ENCODE results near the gene XPR1.

XPR1 gene

DNA sequence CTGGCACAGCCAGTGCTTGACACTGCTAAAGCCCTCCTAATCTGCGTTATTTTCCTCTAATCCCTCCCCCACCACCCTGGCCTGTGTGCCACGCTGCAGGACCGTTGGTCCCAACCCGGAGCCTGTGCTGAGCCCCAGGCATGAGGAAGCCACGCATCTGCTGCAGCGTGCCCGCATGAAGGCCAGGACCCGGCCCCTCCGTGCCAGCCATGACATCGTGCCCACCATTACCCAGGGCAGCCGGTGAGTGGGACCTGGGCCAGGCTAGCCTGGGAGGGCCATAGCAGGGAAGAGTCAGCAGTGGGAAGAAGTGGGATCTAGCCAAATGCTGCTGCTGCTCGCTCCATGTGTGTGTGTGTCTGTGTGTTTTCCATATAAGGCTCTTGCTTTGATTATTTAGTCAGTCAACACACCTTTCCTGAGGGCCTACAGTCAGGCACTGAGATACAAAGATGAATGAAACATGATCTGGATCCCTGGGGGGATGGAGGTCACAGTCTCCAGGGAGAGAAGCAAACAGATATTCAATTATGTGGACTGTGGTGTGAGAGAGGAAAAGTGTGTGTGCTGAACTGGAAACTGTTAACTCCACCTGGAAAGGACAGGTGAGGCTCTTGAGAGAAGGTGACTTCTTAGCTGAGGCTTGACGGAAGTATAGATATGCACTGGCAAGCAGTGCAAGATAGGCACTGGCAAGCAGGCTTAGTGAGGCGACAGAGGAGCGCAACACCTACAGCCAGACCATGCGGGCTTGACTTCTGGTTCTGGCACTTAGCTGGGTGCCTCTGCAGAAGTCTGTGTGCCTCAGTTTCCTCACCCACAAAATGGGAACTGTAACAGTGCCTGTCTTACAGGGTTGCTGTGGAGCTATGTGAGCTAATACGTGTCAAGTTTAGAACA lies 296.8 kb downstream of the XPR1 start:
- Histone ChIP-seq H3K36me3 (ENCODE audit: insufficient read depth, low read length) (peaks cover 12% of the 10 kb centered on the region), H3K27ac (ENCODE audit: low read depth, low read length) (peak overlapping the region; percentile 88), H3K9ac (ENCODE audit: low read length) (no peak overlapping the region), H3K4me1 (ENCODE audit: insufficient read depth, low read length) (peaks cover 51% of the 10 kb centered on the region), H3K27me3 (ENCODE audit: control insufficient read depth in 1 of 2, insufficient read depth in 2 of 2, low read length in 2 of 2) (no peaks in the 10 kb centered on the region), H3K4me3 (ENCODE audit: low read depth in 1 of 2, low read length in 2 of 2) (no peak overlapping the region), H3K9me3 (ENCODE audit: low read length) (no peaks in the 10 kb centered on the region)

DNA sequence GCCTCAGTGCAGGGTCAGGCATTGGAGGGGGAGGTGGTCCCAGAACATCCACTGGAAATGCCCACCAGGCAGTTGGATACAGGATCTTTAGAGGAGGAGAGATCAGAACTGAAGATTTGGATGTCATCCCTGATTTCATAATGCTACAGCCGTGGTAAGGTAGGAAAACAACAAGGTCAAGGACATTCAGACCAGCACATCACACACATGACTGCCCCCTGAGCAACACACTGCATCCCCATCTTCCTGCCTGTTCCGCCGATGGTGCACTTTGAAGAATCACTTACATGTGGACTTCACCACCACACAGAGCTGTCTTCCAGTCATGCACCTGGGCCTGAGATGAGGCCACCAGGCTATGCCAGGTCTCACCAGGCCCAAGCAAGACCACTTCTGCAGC lies 297.6 kb downstream of the XPR1 start:
- Histone ChIP-seq H3K9me3 (ENCODE audit: low read length) (no peaks in the 10 kb centered on the region), H3K4me1 (ENCODE audit: insufficient read depth, low read length) (peaks cover 51% of the 10 kb centered on the region), H3K27me3 (ENCODE audit: control insufficient read depth in 1 of 2, insufficient read depth in 2 of 2, low read length in 2 of 2) (no peaks in the 10 kb centered on the region), H3K4me3 (ENCODE audit: low read depth in 1 of 2, low read length in 2 of 2) (no peak overlapping the region), H3K27ac (ENCODE audit: low read depth, low read length) (peak overlapping the region; percentile 35), H3K36me3 (ENCODE audit: insufficient read depth, low read length) (peaks cover 12% of the 10 kb centered on the region), H3K9ac (ENCODE audit: low read length) (no peak overlapping the region)

DNA sequence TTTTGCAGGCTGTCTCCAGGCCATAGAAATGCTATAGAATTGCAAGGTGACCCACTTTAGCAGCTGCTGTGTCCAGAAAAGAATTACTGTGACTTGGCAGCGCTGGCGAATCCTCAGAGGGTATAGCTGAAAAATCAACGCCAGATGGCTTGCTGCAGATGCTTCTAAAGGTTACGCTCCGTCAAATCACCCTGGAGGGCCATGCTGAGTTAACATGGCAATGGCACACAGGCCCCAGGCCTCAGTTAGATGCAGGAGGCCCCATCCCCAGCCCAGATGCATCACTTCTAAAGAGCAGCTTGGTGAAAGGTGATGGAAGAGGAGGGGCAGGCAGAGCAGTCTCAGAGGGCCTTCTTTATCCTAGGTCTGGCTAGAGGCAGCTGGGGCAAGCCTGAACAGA lies 298.9 kb downstream of the XPR1 start:
- no peak overlapping the region for H3K4me3 ChIP-seq (ENCODE audit: low read depth in 1 of 2, low read length in 2 of 2)
- no peaks in the 10 kb centered on the region for H3K9me3 ChIP-seq (ENCODE audit: low read length)
- H3K4me1 ChIP-seq (ENCODE audit: insufficient read depth, low read length): peaks cover 42% of the 10 kb centered on the region
- peaks cover 16% of the 10 kb centered on the region for H3K36me3 ChIP-seq (ENCODE audit: insufficient read depth, low read length)
- no peak overlapping the region for H3K27ac ChIP-seq (ENCODE audit: low read depth, low read length)
- no peak overlapping the region for H3K9ac ChIP-seq (ENCODE audit: low read length)
- no peaks in the 10 kb centered on the region for H3K27me3 ChIP-seq (ENCODE audit: control insufficient read depth in 1 of 2, insufficient read depth in 2 of 2, low read length in 2 of 2)

DNA sequence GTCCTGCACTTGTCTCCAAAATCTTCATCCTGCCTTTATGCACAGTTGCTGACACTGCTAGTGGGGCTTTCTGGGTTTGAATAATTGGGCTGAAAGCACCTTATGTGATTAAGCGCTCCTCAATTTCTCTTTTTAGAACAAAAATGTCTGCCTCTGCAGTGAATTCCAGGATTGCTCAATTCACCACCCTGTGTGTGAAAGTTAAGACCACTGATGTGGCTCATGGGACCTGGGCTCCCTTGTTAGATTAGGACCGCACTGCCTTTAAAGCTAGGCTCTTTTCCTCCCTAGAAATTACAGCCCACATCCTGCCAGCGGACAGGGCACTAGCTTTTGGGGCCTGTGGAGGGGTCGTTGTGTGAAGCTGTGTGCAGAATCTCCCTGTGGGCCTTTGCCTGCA lies 299.7 kb downstream of the XPR1 start:
- H3K9me3 ChIP-seq (ENCODE audit: low read length): no peaks in the 10 kb centered on the region
- no peak overlapping the region for H3K4me3 ChIP-seq (ENCODE audit: low read depth in 1 of 2, low read length in 2 of 2)
- peaks cover 34% of the 10 kb centered on the region for H3K4me1 ChIP-seq (ENCODE audit: insufficient read depth, low read length)
- H3K9ac ChIP-seq (ENCODE audit: low read length): no peak overlapping the region
- peaks cover 24% of the 10 kb centered on the region for H3K36me3 ChIP-seq (ENCODE audit: insufficient read depth, low read length)
- H3K27ac ChIP-seq (ENCODE audit: low read depth, low read length): no peak overlapping the region
- no peaks in the 10 kb centered on the region for H3K27me3 ChIP-seq (ENCODE audit: control insufficient read depth in 1 of 2, insufficient read depth in 2 of 2, low read length in 2 of 2)

DNA sequence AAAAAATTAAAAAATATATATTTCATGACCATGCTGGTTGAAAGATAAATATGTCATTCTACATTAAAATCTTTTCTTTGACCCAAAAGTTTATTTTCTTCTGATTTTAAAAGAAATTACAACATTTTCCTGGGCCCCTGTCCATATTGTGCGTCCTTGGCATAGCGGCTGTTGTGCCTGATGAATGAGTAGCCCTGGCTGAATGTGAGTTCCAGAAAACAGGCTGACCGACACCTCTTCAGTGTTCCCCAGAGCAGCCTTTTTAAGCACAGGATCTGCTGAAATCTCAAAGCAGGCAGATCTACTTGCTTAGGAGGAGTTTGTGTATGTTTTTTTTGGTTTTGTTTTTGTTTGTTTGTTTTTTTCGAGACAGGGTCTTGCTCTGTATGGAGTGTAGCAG lies 300.6 kb downstream of the XPR1 start:
- Histone ChIP-seq H3K36me3 (ENCODE audit: insufficient read depth, low read length) (peaks cover 33% of the 10 kb centered on the region), H3K9ac (ENCODE audit: low read length) (no peak overlapping the region), H3K4me3 (ENCODE audit: low read depth in 1 of 2, low read length in 2 of 2) (no peak overlapping the region)

DNA sequence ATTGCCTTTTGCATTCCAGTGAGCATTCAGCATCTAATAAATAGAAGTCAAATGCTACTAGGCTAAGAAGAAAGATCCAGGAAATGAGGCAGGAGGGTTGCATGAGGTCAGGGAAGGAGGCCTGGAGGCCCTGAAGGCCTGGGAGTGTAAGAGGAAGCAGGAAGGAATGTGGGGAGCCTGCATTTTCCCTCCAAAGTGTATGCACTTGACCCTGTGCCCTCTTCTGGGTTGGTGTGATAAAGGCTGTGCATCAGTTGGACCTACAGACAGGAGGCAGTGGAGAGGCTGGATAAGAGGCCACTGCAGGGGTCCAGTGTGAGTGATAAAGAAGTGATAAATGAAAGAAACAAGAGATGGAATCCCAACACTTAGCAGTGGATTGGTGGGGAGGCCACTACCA lies 301.3 kb downstream of the XPR1 start:
- Histone ChIP-seq H3K27me3 (ENCODE audit: control insufficient read depth in 1 of 2, insufficient read depth in 2 of 2, low read length in 2 of 2) (no peaks in the 10 kb centered on the region), H3K4me3 (ENCODE audit: low read depth in 1 of 2, low read length in 2 of 2) (no peak overlapping the region), H3K27ac (ENCODE audit: low read depth, low read length) (no peak overlapping the region), H3K4me1 (ENCODE audit: insufficient read depth, low read length) (peaks cover 18% of the 10 kb centered on the region), H3K9me3 (ENCODE audit: low read length) (no peaks in the 10 kb centered on the region), H3K36me3 (ENCODE audit: insufficient read depth, low read length) (peaks cover 35% of the 10 kb centered on the region), H3K9ac (ENCODE audit: low read length) (no peak overlapping the region)

More for the DNA sequence above, 300.6 kb downstream of the XPR1 start:
- no peak overlapping the region for H3K27ac ChIP-seq (ENCODE audit: low read depth, low read length)
- peaks cover 26% of the 10 kb centered on the region for H3K4me1 ChIP-seq (ENCODE audit: insufficient read depth, low read length)
- no peaks in the 10 kb centered on the region for H3K9me3 ChIP-seq (ENCODE audit: low read length)
- H3K27me3 ChIP-seq (ENCODE audit: control insufficient read depth in 1 of 2, insufficient read depth in 2 of 2, low read length in 2 of 2): no peaks in the 10 kb centered on the region

DNA sequence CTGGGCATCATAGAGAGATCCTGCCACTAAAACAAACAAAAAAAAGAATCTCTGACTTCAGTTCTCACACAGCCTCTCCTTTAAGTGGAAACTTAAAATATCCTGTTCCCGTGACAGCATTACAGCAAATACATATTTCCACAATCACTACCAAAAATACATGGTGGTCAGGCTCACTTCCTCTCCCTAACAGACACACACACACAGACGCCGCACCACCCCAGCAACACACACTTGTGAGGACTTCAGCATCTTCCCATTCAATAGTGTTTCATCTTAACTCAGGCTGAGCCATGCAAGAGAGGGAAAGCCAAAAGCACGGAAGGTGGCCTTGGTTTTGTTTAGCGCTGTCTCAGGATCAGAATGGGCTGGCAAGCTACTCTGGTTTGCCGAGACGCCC lies 302.7 kb downstream of the XPR1 start:
- no peaks in the 10 kb centered on the region for H3K9me3 ChIP-seq (ENCODE audit: low read length)
- H3K9ac ChIP-seq (ENCODE audit: low read length): no peak overlapping the region
- H3K4me1 ChIP-seq (ENCODE audit: insufficient read depth, low read length): peaks cover 4% of the 10 kb centered on the region
- H3K27ac ChIP-seq (ENCODE audit: low read depth, low read length): no peak overlapping the region
- no peak overlapping the region for H3K4me3 ChIP-seq (ENCODE audit: low read depth in 1 of 2, low read length in 2 of 2)
- peaks cover 34% of the 10 kb centered on the region for H3K36me3 ChIP-seq (ENCODE audit: insufficient read depth, low read length)
- H3K27me3 ChIP-seq (ENCODE audit: control insufficient read depth in 1 of 2, insufficient read depth in 2 of 2, low read length in 2 of 2): no peaks in the 10 kb centered on the region

DNA sequence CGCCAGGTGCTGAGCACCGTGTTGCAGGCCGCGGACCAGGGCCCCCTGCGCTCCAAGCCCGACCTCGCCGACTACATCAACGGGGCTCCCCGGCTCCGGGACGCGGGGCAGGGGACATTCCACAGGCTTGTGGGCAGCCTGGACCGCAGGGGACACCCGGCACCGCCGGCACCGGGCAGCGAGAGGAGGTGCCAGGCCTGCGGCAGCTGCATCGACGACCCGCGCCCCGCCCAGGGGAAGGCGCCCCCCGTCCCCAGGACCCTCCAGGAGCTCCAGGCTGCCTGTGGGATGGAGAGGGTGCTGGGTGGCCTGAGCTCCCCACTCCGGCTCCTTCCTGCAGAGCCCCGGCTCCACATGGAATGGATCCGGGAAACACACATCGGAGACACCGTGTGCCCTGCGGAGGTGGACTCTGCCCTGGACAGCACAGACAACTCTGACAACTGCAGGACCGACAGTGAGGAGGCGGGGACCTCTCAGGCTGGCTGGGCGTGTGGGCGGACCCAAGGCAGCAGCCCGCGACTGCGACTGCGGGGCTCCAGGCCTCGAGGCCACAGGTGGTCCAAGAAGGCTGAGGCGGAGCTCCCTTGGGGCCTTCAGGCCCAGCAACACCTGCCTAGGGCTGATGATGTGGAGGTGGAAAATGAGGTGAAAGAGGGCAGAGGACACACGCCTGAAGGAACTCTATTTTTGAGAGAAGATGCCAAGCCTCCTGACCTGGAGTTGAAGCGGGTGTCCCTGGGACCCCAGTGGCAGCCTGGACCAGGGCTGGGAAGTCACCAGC lies 303.7 kb downstream of the XPR1 start:
- Histone ChIP-seq H3K4me1 (ENCODE audit: insufficient read depth, low read length) (no peaks in the 10 kb centered on the region), H3K36me3 (ENCODE audit: insufficient read depth, low read length) (peaks cover 30% of the 10 kb centered on the region), H3K4me3 (ENCODE audit: low read depth in 1 of 2, low read length in 2 of 2) (no peak overlapping the region), H3K27ac (ENCODE audit: low read depth, low read length) (no peak overlapping the region), H3K27me3 (ENCODE audit: control insufficient read depth in 1 of 2, insufficient read depth in 2 of 2, low read length in 2 of 2) (no peaks in the 10 kb centered on the region), H3K9me3 (ENCODE audit: low read length) (no peaks in the 10 kb centered on the region), H3K9ac (ENCODE audit: low read length) (no peak overlapping the region)

DNA sequence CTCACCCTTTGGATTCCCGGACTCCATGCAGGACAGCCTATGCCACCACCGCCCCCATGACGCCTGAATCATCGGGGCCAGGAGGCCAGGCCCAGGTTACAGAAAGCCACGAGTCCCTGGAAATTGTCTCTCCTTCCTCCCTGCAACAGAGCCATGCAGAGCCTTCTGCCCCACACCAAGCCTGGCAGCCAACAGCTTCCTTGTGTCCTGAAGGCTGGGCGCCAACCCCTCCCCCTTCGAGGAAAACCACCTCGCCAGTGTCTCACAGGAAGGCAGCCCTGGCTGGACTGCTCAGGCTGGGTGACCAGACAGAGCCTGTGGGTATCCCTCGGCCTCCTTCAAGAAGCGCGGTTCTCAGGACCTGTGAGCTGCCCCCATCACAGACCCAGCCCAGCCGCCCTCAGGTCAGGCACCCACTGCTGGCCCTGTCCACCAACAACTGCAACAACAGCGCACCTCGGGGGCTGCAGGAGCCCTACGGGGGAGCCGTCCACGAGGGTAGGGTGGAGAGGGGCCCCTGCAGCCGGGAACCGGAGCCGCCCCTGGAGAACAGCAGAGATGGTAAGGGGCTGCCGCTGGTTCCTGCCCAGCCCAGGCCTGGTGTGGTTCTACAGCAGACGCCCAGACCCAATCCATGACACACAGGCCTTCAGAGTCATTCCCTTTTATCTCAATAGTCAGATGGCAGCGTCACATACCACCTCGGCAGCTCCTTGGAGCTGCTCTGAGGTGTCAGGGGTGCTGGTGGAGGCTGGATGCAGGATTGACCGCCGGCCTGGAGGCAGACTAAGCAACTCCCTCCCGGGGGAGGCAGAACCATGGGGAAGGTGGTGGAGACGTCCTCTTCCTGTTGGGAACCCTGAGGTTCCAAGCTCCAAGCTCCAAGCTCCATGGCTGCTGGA lies 304.5 kb downstream of the XPR1 start:
- Histone ChIP-seq H3K27ac (ENCODE audit: low read depth, low read length) (no peak overlapping the region), H3K4me3 (ENCODE audit: low read depth in 1 of 2, low read length in 2 of 2) (no peak overlapping the region), H3K9me3 (ENCODE audit: low read length) (no peaks in the 10 kb centered on the region), H3K27me3 (ENCODE audit: control insufficient read depth in 1 of 2, insufficient read depth in 2 of 2, low read length in 2 of 2) (no peaks in the 10 kb centered on the region), H3K4me1 (ENCODE audit: insufficient read depth, low read length) (no peaks in the 10 kb centered on the region), H3K36me3 (ENCODE audit: insufficient read depth, low read length) (peaks cover 31% of the 10 kb centered on the region), H3K9ac (ENCODE audit: low read length) (no peak overlapping the region)

DNA sequence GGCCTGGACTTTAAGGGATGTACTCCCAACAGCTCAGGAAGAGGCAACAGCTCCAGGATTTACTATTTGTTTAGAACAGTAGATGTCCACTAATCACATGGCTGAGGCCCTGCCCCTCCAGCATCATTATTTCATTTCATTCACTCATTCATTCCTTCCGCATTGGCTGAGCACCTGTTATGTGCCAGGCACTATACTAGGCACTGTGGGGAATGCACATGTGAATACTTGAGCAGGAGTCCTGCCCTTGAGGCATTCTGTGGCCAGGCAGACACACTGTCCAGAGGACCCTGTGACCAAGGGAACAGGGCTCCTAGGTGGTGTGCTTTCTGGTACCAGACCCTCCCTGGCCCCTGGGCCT lies 305.2 kb downstream of the XPR1 start:
- Histone ChIP-seq H3K27ac (ENCODE audit: low read depth, low read length) (no peak overlapping the region), H3K9me3 (ENCODE audit: low read length) (no peaks in the 10 kb centered on the region), H3K9ac (ENCODE audit: low read length) (no peak overlapping the region), H3K4me3 (ENCODE audit: low read depth in 1 of 2, low read length in 2 of 2) (no peak overlapping the region), H3K4me1 (ENCODE audit: insufficient read depth, low read length) (no peaks in the 10 kb centered on the region), H3K36me3 (ENCODE audit: insufficient read depth, low read length) (peaks cover 35% of the 10 kb centered on the region), H3K27me3 (ENCODE audit: control insufficient read depth in 1 of 2, insufficient read depth in 2 of 2, low read length in 2 of 2) (no peaks in the 10 kb centered on the region)

DNA sequence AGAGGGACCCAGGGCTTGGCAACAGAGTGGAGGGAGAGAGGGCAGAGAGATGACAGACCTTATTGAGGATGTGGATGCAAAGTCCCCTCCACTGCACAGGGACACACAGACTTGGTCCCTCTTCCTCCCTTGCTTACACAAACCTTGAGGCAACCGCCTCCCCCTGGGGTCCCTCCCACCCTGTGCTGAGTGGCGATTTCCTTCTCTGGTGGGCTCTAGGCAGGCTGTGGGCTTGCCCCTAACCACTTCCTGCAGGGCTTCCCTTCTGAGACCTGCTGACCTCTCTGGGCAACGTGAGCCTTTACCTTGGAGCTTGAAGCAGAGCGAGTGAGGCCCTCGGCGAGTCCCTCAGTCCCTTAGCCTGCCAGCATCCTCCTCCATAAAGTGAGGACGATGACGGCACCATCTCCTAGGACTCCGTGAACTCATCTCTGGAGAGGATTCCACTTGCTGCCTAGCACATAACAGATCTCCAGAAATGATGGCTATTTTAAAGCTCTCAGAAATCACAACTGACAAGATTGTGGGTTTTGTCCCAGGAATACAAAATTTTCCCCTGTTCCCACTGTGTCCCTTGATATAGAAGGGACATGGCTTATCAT lies 305.9 kb downstream of the XPR1 start:
- H3K4me3 ChIP-seq (ENCODE audit: low read depth in 1 of 2, low read length in 2 of 2): no peak overlapping the region
- H3K9me3 ChIP-seq (ENCODE audit: low read length): no peaks in the 10 kb centered on the region
- H3K27me3 ChIP-seq (ENCODE audit: control insufficient read depth in 1 of 2, insufficient read depth in 2 of 2, low read length in 2 of 2): no peaks in the 10 kb centered on the region
- H3K36me3 ChIP-seq (ENCODE audit: insufficient read depth, low read length): peaks cover 40% of the 10 kb centered on the region
- H3K27ac ChIP-seq (ENCODE audit: low read depth, low read length): no peak overlapping the region
- H3K9ac ChIP-seq (ENCODE audit: low read length): no peak overlapping the region
- no peaks in the 10 kb centered on the region for H3K4me1 ChIP-seq (ENCODE audit: insufficient read depth, low read length)
